GM18498 (cell line): ENCODE measurements around the gene TAAR8.
A peak's percentile ranks its signal among the peaks of the same experiment; 100 is the strongest.
"Not testable (repeated sequence)": the region's sequence is repeated elsewhere in the genome, so short reads cannot be mapped to it uniquely, and the experiment has no call there.

Experiments used
- ATAC-seq: cut with Tn5 transposase; IDR thresholded peaks from one replicate; pipeline ENCODE4 v1.9.1; 2021; ENCODE audit warnings: mild to moderate bottlenecking, moderate library complexity; ENCODE audit not compliant: unreplicated experiment

TAAR8 gene

DNA sequence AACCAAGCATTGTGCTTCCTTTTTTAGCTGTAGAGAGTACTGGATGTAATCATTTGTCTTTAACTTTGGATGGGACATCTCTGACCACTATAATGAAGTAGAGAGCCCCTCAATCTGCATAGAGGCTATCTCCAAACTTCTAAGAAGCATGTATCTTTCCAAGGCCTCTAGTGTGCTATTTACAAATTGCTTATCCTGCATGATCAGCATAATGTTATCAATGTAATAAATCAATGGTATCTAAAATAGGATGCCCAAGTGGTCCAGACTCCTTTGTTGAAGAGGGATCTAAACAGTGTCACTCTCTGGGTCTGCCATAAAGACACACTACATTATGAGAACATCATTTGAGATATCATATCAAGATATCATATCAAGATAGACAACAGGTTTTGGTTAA lies 7.6 kb upstream of the TAAR8 start:
- ATAC-seq: no peak

DNA sequence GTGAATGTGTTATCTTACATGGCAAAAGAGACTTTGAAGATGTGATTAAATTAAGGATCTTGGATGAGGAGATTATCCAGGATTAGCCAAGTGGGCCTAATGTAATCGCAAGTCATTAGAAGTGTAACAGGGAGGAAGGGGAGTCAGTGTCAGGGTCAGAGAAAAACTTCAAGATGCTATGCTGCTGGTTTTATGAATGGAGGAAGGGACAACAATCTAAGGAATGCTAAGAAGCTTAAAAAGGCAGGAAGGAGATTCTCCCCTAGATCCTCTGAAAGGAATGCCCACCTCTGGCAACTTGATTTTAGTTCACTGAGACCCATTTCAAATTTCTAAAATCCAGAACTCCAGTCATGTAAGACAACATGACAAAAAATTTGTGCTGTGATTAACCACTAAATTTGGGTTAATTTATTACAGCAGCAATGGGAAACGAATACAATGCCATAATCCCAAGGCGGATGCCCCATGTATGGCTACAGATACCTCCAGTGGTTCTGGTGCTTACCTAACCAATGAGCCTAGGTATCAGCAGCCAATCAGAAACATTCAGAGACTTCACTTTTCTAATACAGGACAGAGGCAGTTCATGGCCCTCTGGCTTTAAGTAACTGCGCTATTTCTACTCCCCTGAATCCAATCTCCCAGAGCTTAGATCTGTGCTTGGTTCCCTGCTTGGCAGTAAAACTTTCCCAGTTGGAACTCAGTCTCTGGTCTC lies 3.6 kb upstream of the TAAR8 start:
- no peak for ATAC-seq

DNA sequence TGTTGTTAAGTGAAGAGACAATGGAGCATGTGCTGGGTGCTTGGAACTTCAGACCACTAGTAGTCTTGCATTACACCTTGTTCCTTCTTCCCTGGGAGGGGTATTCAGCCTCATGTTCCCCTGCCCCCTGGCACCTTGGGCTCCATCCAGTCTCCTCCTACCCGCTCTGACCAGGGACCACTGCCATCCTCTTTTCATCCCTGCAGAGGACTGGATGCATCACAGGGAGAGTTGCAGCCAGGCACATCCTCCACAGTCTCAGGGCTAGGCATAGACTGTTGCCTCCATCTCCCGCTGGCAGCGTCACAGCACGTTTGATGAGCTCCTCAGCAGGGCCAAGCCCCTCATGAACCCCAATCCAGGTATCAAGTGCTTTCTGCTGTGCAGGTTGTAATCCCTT lies 1.3 kb upstream of the TAAR8 start:
- no peak for ATAC-seq

DNA sequence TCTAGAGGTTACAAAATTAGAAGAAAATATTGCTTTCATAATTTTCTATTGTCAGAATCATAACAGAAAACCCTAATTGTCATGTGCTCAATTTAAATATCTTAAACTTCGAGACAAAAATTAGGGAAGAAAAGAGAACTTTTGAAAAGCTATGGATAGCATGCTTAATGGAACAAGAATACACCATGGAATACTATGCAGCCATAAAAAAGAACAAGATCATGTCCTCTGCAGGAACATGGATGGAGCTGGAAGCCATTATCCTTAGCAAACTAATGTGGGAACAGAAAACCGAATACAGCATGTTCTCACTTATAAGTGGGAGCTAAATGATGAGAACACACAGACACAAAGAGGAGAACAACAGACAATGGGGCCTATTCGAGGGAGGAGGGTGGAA lies 7.6 kb downstream of the TAAR8 start:
- ATAC-seq: not testable (repeated sequence)

DNA sequence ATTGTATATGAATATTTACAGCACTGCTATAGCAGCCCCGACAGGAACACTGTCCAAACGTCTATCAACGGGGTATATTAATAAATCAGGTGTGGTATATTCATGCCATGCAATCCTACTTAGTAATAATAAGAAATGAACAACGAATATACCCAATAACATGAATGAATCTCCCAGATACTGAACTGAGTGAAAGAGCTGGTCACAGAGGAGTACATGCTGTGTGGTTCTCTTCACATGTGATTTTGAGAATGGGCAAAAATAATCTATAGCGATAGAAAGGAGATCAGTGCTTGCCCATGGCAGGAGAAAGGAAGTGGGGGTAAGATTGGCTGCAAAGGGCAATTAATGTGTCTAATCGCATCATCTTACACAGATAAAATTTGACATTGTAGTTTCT lies 13.9 kb downstream of the TAAR8 start:
- ATAC-seq: no peak

DNA sequence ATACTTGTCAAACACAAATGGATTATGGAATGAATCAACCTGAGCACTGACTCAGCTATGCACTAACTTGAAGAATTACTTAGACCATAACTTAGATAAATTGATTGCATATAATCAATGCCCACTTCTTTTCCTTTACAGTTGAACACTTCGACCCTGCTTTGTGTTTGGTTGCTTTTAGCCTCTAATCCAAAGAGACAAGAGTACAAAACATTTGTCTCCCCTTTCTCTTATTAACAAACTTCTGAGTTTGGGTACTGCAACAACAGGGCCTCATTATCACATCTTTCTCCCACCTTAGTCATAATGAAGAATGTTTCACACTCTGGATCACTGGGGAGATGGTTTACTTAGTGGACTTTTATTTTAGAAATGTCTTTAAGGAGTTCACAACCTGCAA lies 15.1 kb downstream of the TAAR8 start:
- ATAC-seq: no peak

DNA sequence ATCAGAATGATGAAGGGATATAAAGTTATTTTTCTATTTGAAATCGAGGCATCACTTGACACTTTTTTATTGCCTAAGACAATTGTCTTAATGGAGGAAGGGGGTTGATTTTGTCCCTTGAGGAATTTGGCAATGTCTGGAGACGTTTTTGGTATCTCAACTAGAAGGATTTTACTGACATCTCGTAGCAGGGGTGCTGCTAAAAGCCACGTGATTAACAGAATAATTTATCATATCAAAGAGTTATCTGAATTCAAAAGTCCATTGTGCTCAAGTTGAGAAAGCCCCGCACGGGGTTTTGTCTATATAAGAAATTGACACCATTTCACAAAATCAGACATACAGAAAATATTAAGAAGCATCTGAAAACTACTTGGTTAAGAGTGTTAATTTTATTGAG lies 16.1 kb downstream of the TAAR8 start:
- no peak for ATAC-seq

DNA sequence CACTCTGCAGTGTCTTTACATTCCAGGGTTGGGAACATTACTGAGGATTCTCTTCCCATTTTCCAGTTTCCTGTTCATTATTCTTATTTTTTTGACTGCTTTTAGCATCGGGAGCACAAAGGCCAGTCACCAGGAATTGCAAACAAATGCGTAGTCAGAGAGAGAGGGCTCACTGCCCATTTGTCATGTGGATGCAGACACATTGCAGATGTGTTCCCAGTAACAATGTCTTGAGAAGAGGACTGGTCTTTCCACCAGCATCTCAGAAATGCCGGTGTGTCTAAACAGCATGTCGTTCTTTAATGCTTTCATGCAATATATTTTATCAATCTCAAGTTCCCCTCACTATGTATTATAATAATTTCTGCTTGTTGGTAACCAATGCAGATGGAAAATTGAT lies 16.7 kb downstream of the TAAR8 start:
- ATAC-seq: no peak

DNA sequence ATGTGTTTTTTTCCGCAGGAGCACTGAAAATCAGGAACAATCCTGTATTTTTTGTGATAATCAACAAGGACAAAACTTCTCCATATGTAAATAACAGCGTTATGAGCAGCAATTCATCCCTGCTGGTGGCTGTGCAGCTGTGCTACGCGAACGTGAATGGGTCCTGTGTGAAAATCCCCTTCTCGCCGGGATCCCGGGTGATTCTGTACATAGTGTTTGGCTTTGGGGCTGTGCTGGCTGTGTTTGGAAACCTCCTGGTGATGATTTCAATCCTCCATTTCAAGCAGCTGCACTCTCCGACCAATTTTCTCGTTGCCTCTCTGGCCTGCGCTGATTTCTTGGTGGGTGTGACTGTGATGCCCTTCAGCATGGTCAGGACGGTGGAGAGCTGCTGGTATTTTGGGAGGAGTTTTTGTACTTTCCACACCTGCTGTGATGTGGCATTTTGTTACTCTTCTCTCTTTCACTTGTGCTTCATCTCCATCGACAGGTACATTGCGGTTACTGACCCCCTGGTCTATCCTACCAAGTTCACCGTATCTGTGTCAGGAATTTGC lies 17.8 kb downstream of the TAAR8 start, which contains the start of gene TAAR6:
TAAR6 (plus strand) TSS at position 102 of the 557 bp plus-strand sequence; CDS start at position 102, 0 bp downstream.
- no peak for ATAC-seq

DNA sequence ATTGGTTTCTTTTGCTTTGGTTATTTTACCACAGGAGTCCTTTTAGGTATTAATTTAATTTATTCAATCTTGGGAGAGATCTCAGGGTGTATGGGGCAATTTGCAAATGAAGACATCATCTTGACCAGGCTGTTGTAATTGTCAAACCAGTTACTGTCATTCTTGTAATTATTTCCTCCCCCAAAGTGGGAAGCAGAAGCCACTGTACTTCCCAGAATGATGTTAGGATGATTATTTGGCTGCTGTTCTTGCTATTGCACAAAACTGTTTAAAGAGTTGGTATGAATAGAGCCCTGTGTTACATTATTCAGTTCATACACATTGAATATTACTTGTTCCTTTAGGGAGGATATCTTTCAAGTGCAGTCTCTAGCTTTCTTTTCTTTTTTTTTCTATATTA lies 19.3 kb downstream of the TAAR8 start:
- no peak for ATAC-seq

DNA sequence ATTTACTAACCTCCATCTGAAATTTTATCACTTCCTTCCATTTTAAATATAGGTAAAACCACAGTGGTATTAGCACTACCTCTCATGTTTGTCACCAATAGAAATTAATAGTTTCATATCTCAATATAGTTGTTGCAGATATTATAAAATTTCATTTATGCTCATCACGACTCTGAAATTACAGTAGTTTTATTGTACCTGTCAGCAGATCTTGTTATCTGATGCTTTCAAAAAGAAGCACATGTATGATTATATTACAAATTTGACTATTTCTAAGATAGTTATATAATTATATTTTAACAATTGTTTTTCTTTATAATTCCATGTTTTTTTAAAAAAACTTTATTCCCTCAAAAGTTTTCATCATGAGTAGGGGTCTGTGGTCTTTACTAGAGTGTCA lies 32.2 kb downstream of the TAAR8 start:
- ATAC-seq: no peak

DNA sequence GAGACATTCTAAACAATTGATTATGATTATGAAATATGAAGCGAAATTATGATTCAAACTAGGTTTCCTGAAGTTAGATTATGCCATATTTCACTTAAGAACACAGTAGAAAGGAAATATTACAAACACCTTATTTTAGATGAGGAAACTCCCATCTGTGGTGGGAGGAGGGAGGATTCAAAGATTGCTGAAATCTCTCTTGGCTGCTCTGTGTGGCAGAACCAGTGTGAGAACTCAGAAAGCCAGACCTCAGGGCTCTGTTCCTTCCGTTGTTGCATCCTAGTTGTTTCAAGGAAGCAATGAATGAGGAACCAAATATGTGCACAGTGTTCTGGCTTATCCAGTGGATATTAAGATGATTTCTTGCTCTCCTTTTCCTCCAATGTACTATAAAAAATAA lies 35.0 kb downstream of the TAAR8 start:
- no peak for ATAC-seq

DNA sequence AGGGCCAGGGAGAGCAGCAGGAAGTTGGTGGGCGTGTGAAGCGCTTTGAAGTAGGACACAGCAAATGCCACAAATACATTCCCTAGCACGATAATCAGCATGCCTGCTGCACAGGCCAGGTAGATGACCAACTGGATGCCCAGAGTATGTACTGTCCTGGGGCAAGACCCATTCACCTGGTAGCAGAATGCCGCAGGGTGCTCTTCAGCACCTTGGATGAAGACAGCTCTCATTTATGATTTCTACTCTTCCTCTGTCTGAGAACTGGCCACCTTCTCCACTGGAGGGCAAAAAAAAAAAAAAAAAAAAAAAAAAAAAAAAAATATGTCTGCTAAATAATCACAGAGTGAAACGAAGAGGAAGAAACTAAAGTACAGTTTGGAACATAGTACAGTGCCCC lies 37.0 kb downstream of the TAAR8 start, which contains the start of gene TAAR5:
TAAR5 (minus strand) TSS at position 288 of the 400 bp plus-strand sequence; CDS start at position 233, 55 bp downstream.
- no peak for ATAC-seq

DNA sequence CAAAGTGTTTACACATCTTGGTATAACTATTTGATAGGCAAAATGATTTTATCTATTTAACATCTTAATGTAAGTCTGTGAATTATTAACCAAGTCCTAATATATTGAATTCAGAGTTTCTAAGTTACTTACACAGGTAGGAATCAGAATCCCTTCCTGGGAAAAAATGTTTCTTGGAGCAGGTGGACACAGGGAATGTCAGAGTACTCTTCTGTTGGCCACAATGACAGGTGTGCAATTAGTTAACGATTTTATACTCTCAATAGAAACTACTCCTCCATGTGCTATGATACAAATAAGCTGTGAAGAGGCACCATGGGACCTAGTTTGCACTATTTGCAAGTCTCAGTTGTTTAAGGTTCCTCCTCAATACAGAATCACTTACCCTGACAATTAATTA lies 37.9 kb downstream of the TAAR8 start:
- ATAC-seq: no peak

DNA sequence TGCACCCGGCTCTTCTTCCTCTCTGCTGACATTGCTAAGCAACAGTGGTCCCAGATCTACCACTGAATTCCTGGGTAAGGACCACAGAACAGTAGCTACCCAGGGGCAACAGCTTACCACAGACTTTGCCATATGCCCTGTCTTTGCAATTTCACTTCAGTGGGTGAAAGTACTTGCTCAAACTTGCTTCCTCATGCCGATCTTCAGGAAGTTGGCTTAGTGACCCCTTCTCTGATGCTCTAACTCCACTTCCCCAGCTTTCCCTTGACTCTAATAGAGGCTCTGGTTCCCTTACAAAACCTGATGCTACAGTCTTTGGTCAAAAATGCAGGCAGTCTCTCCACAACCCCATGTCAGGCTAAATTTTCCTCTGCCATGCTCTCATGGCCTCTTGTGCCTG lies 40.4 kb downstream of the TAAR8 start:
- no peak for ATAC-seq

DNA sequence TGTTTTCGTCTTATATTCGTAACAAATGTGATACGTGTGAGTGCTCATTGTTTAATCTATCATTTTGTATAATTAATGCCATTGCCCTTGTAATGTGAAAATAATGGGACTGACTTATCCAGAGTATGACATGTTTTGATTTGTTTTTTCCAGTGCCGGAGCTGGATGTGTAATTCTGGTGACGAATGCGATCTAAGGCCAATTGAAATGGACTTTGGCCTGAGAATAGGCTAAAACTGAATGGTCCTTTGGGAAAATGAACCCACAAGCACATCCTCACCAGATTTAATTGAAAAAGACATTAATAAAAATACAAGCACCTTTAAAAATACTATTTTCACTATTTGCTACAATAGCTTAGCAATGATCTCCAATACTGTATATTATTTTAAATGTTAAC lies 43.7 kb downstream of the TAAR8 start:
- no peak for ATAC-seq

DNA sequence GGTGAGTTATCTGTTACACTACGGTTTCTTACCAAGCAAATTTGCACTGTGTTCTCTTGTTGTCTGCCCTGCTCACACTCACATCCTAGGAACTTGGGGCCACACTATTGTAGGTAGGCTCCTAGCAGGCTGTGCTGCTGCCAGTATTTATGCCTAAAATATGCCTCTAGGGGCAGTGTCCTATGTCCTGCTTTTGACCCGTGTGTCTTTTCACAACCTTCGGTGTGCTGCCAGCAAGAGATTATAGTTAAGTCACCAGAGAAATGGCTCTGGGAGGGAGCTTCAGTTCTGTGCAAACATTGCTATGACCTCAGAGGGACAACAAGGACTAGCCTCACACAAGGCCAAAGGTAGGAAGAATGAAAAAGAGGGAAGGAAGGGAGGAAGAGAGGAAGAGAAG lies 46.0 kb downstream of the TAAR8 start:
- peak; percentile 82 for ATAC-seq

DNA sequence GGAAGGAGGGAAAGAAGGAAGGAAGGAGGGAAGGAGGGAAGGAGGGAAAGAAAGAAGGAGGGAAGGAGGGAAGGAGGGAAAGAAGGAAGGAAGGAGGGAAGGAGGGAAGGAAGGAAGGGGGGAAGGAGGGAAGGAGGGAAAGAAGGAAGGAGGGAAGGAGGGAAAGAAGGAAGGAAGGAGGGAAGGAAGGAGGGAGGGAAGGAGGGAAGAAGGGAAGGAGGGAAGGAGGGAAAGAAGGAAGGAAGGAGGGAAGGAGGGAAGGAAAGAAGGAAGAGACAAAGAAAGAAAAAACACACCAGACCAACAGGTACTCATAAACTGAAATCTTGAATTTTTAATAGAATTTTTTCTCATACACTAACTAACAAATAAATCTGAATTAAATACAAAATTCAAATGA lies 48.4 kb downstream of the TAAR8 start:
- not testable (repeated sequence) for ATAC-seq
